Middle frontal gyrus (tissue), 1 donor: ENCODE results near the gene UBE2Z.
"Not testable (repeated sequence)": the region's sequence is repeated elsewhere in the genome, so short reads cannot be mapped to it uniquely, and the experiment has no call there.

Source experiments
- DNase-seq: peaks from one replicate; pipeline ENCODE4 v3.0.0-alpha.2; 2015; ENCODE audit warnings: low spot score; ENCODE audit errors: extremely low spot score

The UBE2Z gene

GRCh38 chr17:48908047-48908843 lies at the start of gene UBE2Z:
UBE2Z (plus strand) TSS chr17:48908407; CDS start chr17:48908504, 97 bp downstream.
- peak; percentile 85 for DNase-seq

- DNase-seq = no peak
Measured at GRCh38 chr17:48860034-48860433, 48.2 kb upstream of the UBE2Z start.

GRCh38 chr17:48860456-48860855 lies 47.8 kb upstream of the UBE2Z start:
- no peak for DNase-seq

- no peak for DNase-seq
Measured at GRCh38 chr17:48868916-48869500, 39.2 kb upstream of the UBE2Z start.

GRCh38 chr17:48869821-48870318 lies 38.3 kb upstream of the UBE2Z start:
- DNase-seq = no peak

GRCh38 chr17:48871035-48871550 lies 37.1 kb upstream of the UBE2Z start:
- no peak for DNase-seq

GRCh38 chr17:48871551-48872351 lies 36.5 kb upstream of the UBE2Z start:
- DNase-seq = no peak

GRCh38 chr17:48872409-48872808 lies 35.8 kb upstream of the UBE2Z start:
- not testable (repeated sequence) for DNase-seq

GRCh38 chr17:48873209-48873608 lies 35.0 kb upstream of the UBE2Z start:
- DNase-seq = no peak

- DNase-seq = no peak
Measured at GRCh38 chr17:48873696-48874443, 34.3 kb upstream of the UBE2Z start.

GRCh38 chr17:48878920-48879898 lies 29.0 kb upstream of the UBE2Z start:
- peak; percentile 6 for DNase-seq

GRCh38 chr17:48882272-48882671 lies 25.9 kb upstream of the UBE2Z start:
- DNase-seq = no peak

- DNase-seq = no peak
Measured at GRCh38 chr17:48883171-48883570, 25.0 kb upstream of the UBE2Z start.

- no peak for DNase-seq
Measured at GRCh38 chr17:48890086-48890485, 18.1 kb upstream of the UBE2Z start.

- no peak for DNase-seq
Measured at GRCh38 chr17:48892940-48893645, 15.1 kb upstream of the UBE2Z start.

- DNase-seq = no peak
Measured at GRCh38 chr17:48893646-48894508, 14.3 kb upstream of the UBE2Z start.

- DNase-seq = no peak
Measured at GRCh38 chr17:48894886-48895285, 13.3 kb upstream of the UBE2Z start.

GRCh38 chr17:48901241-48901640 lies 7.0 kb upstream of the UBE2Z start:
- DNase-seq = no peak
